ENCODE results near the gene GDF10.

Gene GDF10

GRCh38 chr10:47268696-47269095, 31.3 kb upstream of the GDF10 start:
- no peak for ATAC-seq
- TF ChIP-seq OSR1 (CRISPR knock-in tag; IDR thresholded peaks at IDR 0.05) (no peak), CSRNP3 (CRISPR knock-in tag; IDR thresholded peaks at IDR 0.05) (no peak), POU6F1 (CRISPR knock-in tag; IDR thresholded peaks at IDR 0.05; ENCODE audit: borderline replicate concordance, low read depth) (no peak), ZFP3 (CRISPR knock-in tag; IDR thresholded peaks at IDR 0.05) (no peak), ZNF8 (CRISPR knock-in tag; IDR thresholded peaks at IDR 0.05) (no peak), PATZ1 (CRISPR knock-in tag; IDR thresholded peaks at IDR 0.05; ENCODE audit: borderline replicate concordance) (no peak), ZNF565 (CRISPR knock-in tag; conservative IDR thresholded peaks at IDR 0.05; ENCODE audit: low read depth) (no peak), ESRRG (CRISPR knock-in tag; IDR thresholded peaks at IDR 0.05) (no peak), PPARA (CRISPR knock-in tag; IDR thresholded peaks at IDR 0.05; ENCODE audit: borderline replicate concordance) (no peak), SNAI2 (CRISPR knock-in tag; IDR thresholded peaks at IDR 0.05) (no peak), BACH2 (CRISPR knock-in tag; IDR thresholded peaks at IDR 0.05; ENCODE audit: borderline replicate concordance) (no peak)

GRCh38 chr10:47269294-47269693, 30.7 kb upstream of the GDF10 start:
- TF ChIP-seq ZNF8 (CRISPR knock-in tag; IDR thresholded peaks at IDR 0.05): no peak
- TF ChIP-seq TOX (CRISPR knock-in tag; IDR thresholded peaks at IDR 0.05; ENCODE audit: borderline replicate concordance): no peak
- no peak for TF ChIP-seq OSR1 (CRISPR knock-in tag; IDR thresholded peaks at IDR 0.05)
- no peak for TF ChIP-seq ZNF565 (CRISPR knock-in tag; conservative IDR thresholded peaks at IDR 0.05; ENCODE audit: low read depth)
- no peak for TF ChIP-seq SNAI2 (CRISPR knock-in tag; IDR thresholded peaks at IDR 0.05)
- TF ChIP-seq TCF4 (CRISPR knock-in tag; IDR thresholded peaks at IDR 0.05; ENCODE audit: borderline replicate concordance): no peak
- no peak for TF ChIP-seq ZFP3 (CRISPR knock-in tag; IDR thresholded peaks at IDR 0.05)
- no peak for TF ChIP-seq ZFP30 (CRISPR knock-in tag; IDR thresholded peaks at IDR 0.05)
- no peak for TF ChIP-seq ZNF70 (CRISPR knock-in tag; IDR thresholded peaks at IDR 0.05)
- TF ChIP-seq ZC3H10 (CRISPR knock-in tag; IDR thresholded peaks at IDR 0.05): no peak
- no peak for TF ChIP-seq CSRNP3 (CRISPR knock-in tag; IDR thresholded peaks at IDR 0.05)
- TF ChIP-seq ISL1 (CRISPR knock-in tag; IDR thresholded peaks at IDR 0.05): no peak
- ATAC-seq: no peak

- TF ChIP-seq TSHZ2 (CRISPR knock-in tag; IDR thresholded peaks at IDR 0.05): no peak
- no peak for TF ChIP-seq OSR1 (CRISPR knock-in tag; IDR thresholded peaks at IDR 0.05)
- no peak for TF ChIP-seq ZNF8 (CRISPR knock-in tag; IDR thresholded peaks at IDR 0.05)
- no peak for TF ChIP-seq ISL1 (CRISPR knock-in tag; IDR thresholded peaks at IDR 0.05)
- no peak for TF ChIP-seq PATZ1 (CRISPR knock-in tag; IDR thresholded peaks at IDR 0.05; ENCODE audit: borderline replicate concordance)
Observed at GRCh38 chr10:47276071-47276470, 23.9 kb upstream of the GDF10 start.

More at GRCh38 chr10:47276071-47276470, 23.9 kb upstream of the GDF10 start:
- ATAC-seq: no peak
